NB4 (cell line): ENCODE data around the gene TNFAIP2.

Experiments used
- MYC ChIP-seq: IDR thresholded peaks from 2 replicates; pipeline ENCODE4 v1.6.1; 2011; ENCODE audit warnings: low read depth, low read length
- POLR2A ChIP-seq: IDR thresholded peaks from 2 replicates; pipeline ENCODE4 v1.6.1; 2011; ENCODE audit warnings: mild to moderate bottlenecking; ENCODE audit not compliant: insufficient read length; ENCODE audit errors: extremely low read depth
- TF ChIP-seq, protein P1 (sequence below): IDR thresholded peaks from one replicate; pipeline ENCODE4 v1.5.1; 2012; ENCODE audit warnings: low read depth, low read length

- TF ChIP-seq, protein P1, sequence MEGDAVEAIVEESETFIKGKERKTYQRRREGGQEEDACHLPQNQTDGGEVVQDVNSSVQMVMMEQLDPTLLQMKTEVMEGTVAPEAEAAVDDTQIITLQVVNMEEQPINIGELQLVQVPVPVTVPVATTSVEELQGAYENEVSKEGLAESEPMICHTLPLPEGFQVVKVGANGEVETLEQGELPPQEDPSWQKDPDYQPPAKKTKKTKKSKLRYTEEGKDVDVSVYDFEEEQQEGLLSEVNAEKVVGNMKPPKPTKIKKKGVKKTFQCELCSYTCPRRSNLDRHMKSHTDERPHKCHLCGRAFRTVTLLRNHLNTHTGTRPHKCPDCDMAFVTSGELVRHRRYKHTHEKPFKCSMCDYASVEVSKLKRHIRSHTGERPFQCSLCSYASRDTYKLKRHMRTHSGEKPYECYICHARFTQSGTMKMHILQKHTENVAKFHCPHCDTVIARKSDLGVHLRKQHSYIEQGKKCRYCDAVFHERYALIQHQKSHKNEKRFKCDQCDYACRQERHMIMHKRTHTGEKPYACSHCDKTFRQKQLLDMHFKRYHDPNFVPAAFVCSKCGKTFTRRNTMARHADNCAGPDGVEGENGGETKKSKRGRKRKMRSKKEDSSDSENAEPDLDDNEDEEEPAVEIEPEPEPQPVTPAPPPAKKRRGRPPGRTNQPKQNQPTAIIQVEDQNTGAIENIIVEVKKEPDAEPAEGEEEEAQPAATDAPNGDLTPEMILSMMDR, result no peak
- TF ChIP-seq POLR2A, result no peak
- no peak for TF ChIP-seq MYC
These were observed 16.1 kb downstream of the TNFAIP2 start for GRCh38 chr14:103139132-103140025.
